ENCODE measurements around the gene SLC38A8. TPM values are rescaled to one million over a fixed set of nuclear protein-coding genes. Genes with fewer than 3 reads are reported as not detected.

SLC38A8 gene
- total RNA-seq, 6 donors from 2014 or later, result not detected

- H3K36me3 ChIP-seq, result no peaks in the 10 kb centered on the region
- no peaks in the 10 kb centered on the region for H3K9me3 ChIP-seq
- WGBS, 2 donors, result 69 to 77% methylated on average over 13 of the region's 13 CpGs
- TF ChIP-seq POLR2A (IDR thresholded peaks at IDR 0.05) (no peak), POLR2AphosphoS5 (IDR thresholded peaks at IDR 0.05) (no peak), EP300 (IDR thresholded peaks at IDR 0.05) (no peak), CTCF (IDR thresholded peaks at IDR 0.05) (no peak)
- DNase-seq (no peak), ATAC-seq (ENCODE audit: low FRiP score in 2 of 2) (no peak)
- no peaks in the 10 kb centered on the region for H3K27me3 ChIP-seq
- peak overlapping the region in 2 of 4 donors; percentile 4 to 49 for H3K27ac ChIP-seq
- no peak overlapping the region for H3K4me3 ChIP-seq
- peaks cover 0 to 6% (median 2%) of the 10 kb centered on the region in 4 donors for H3K4me1 ChIP-seq
Observed at GRCh38 chr16:83994703-83995102, 47.9 kb downstream of the SLC38A8 start.

- H3K27ac ChIP-seq, result peak overlapping the region in 2 of 4 donors; percentile 4 to 49
- H3K4me1 ChIP-seq, result peaks cover 0 to 6% (median 2%) of the 10 kb centered on the region in 4 donors
- TF ChIP-seq POLR2A (IDR thresholded peaks at IDR 0.05) (no peak), CTCF (IDR thresholded peaks at IDR 0.05) (no peak), EP300 (IDR thresholded peaks at IDR 0.05) (no peak), POLR2AphosphoS5 (IDR thresholded peaks at IDR 0.05) (peak; percentile 41 to 80)
- ATAC-seq (ENCODE audit: low FRiP score in 2 of 2) (peak; percentile 23 to 42), DNase-seq (peak in 1 of 2 donors; percentile 60)
- H3K36me3 ChIP-seq, result no peaks in the 10 kb centered on the region
- 53 to 76% methylated on average over 3 to 8 of the region's 8 CpGs for WGBS, 2 donors
- H3K27me3 ChIP-seq, result no peaks in the 10 kb centered on the region
- no peak overlapping the region for H3K4me3 ChIP-seq
- H3K9me3 ChIP-seq, result no peaks in the 10 kb centered on the region
Observed at GRCh38 chr16:83994087-83994486, 48.5 kb downstream of the SLC38A8 start.

GRCh38 chr16:83992624-83993023, 50.0 kb downstream of the SLC38A8 start:
- Histone ChIP-seq H3K9me3 (no peaks in the 10 kb centered on the region), H3K27me3 (no peaks in the 10 kb centered on the region), H3K4me1 (peaks cover 0 to 6% (median 2%) of the 10 kb centered on the region in 4 donors), H3K4me3 (no peak overlapping the region), H3K36me3 (no peaks in the 10 kb centered on the region), H3K27ac (no peak overlapping the region)
- 60 to 68% methylated on average over 6 of the region's 6 CpGs for WGBS, 2 donors
- ATAC-seq (ENCODE audit: low FRiP score in 2 of 2) (peak in 1 of 2 donors; percentile 8), DNase-seq (no peak)
- TF ChIP-seq POLR2AphosphoS5 (IDR thresholded peaks at IDR 0.05), result no peak
- TF ChIP-seq POLR2A (IDR thresholded peaks at IDR 0.05), result no peak
- TF ChIP-seq CTCF (IDR thresholded peaks at IDR 0.05), result no peak
- no peak for TF ChIP-seq EP300 (IDR thresholded peaks at IDR 0.05)

- peaks cover 0 to under 1% (median 0%) of the 10 kb centered on the region in 4 donors for H3K4me1 ChIP-seq
- no peak overlapping the region for H3K27ac ChIP-seq
- no peak for ATAC-seq (ENCODE audit: low FRiP score in 2 of 2)
- 84 to 91% methylated on average over 10 to 11 of the region's 11 CpGs for WGBS, 2 donors
- no peak overlapping the region for H3K4me3 ChIP-seq
- H3K36me3 ChIP-seq, result no peaks in the 10 kb centered on the region
- TF ChIP-seq POLR2A (IDR thresholded peaks at IDR 0.05) (no peak), POLR2AphosphoS5 (IDR thresholded peaks at IDR 0.05) (no peak), CTCF (IDR thresholded peaks at IDR 0.05) (no peak), EP300 (IDR thresholded peaks at IDR 0.05) (no peak)
- H3K27me3 ChIP-seq, result no peaks in the 10 kb centered on the region
- no peak for DNase-seq
- no peaks in the 10 kb centered on the region for H3K9me3 ChIP-seq
Observed at GRCh38 chr16:83990492-83990891, 52.1 kb downstream of the SLC38A8 start.

GRCh38 chr16:83989300-83989699, 53.3 kb downstream of the SLC38A8 start:
- 59 to 78% methylated on average over 8 of the region's 8 CpGs for whole genome bisulfite sequencing, 2 donors
- no peak for DNase-seq
- ATAC-seq (ENCODE audit: low FRiP score in 2 of 2), result no peak
- Histone ChIP-seq H3K4me1 (no peaks in the 10 kb centered on the region), H3K27me3 (no peaks in the 10 kb centered on the region), H3K9me3 (no peaks in the 10 kb centered on the region), H3K27ac (no peak overlapping the region), H3K36me3 (no peaks in the 10 kb centered on the region), H3K4me3 (no peak overlapping the region)
- no peak for TF ChIP-seq POLR2A (IDR thresholded peaks at IDR 0.05)
- TF ChIP-seq POLR2AphosphoS5 (IDR thresholded peaks at IDR 0.05), result no peak
- no peak for TF ChIP-seq EP300 (IDR thresholded peaks at IDR 0.05)
- TF ChIP-seq CTCF (IDR thresholded peaks at IDR 0.05), result no peak
